ENCODE data around the gene ARHGEF28. TPM values are rescaled to one million over a fixed set of nuclear protein-coding genes. Genes with fewer than 3 reads are reported as not detected.

Gene ARHGEF28
- total RNA-seq, 1 donor from 2014 or later, result 0.93 TPM

DNA sequence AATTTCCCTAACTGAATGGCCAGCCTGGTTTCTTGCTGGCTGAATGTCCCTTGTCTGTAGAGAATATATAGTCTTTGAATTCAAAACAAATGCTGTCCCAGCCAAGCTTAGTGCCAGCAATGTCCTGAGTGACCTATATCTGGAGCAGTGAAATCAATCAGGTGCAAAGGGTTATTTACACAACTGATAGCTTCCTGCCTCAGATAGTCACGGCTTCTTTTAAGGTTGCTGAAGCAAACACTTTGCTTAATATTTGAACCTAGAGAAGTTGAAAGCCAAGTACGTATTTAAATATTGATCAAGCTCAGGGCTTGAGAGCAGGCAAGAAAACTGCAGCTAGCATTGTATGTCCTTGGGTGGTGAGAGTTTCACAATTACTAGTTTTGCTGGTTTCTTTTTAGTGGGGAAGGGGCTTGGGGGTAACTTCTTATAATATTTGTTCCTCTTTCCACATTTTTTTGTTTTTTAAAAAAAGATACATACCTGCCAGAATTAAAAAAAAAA, 2.0 kb upstream of the ARHGEF28 start:
- peak overlapping the region; percentile 58 for H3K4me3 Mint-ChIP-seq
- no peak for DNase-seq (ENCODE audit: low read depth, low spot score)
- H3K27ac Mint-ChIP-seq (ENCODE audit: unreplicated experiment), result no peak overlapping the region
- H3K9me3 Mint-ChIP-seq, result no peaks in the 10 kb centered on the region
- H3K27me3 Mint-ChIP-seq (ENCODE audit: low read depth), result peaks cover 72% of the 10 kb centered on the region
- H3K36me3 Mint-ChIP-seq (ENCODE audit: low read depth), result no peaks in the 10 kb centered on the region
- TF ChIP-seq, protein P1, sequence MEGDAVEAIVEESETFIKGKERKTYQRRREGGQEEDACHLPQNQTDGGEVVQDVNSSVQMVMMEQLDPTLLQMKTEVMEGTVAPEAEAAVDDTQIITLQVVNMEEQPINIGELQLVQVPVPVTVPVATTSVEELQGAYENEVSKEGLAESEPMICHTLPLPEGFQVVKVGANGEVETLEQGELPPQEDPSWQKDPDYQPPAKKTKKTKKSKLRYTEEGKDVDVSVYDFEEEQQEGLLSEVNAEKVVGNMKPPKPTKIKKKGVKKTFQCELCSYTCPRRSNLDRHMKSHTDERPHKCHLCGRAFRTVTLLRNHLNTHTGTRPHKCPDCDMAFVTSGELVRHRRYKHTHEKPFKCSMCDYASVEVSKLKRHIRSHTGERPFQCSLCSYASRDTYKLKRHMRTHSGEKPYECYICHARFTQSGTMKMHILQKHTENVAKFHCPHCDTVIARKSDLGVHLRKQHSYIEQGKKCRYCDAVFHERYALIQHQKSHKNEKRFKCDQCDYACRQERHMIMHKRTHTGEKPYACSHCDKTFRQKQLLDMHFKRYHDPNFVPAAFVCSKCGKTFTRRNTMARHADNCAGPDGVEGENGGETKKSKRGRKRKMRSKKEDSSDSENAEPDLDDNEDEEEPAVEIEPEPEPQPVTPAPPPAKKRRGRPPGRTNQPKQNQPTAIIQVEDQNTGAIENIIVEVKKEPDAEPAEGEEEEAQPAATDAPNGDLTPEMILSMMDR (conservative IDR thresholded peaks at IDR 0.05), result no peak
- no peaks in the 10 kb centered on the region for H3K4me1 Mint-ChIP-seq

DNA sequence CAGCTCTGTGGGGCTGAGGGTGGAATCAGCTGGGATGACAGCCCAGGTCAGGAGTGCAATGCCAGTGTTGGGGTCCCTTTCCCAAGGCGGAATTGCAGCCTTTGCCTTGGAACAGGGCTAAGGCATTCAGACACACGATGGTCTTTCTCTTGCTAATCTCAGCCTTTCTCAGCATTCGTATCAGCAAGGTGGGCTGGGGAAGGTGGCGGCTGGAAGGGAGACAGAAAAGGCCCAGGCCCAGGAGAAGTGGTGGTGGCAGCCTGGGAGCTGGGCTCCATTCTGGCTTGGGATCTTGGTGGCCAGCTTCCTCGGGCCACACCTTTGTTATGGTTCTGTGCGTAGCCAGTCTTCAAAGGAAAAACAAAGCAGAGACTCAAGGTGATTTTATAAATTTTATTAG, 1.1 kb upstream of the ARHGEF28 start:
- no peak for DNase-seq (ENCODE audit: low read depth, low spot score)
- Mint-ChIP-seq H3K36me3 (ENCODE audit: low read depth) (no peaks in the 10 kb centered on the region), H3K9me3 (no peaks in the 10 kb centered on the region), H3K4me3 (peak overlapping the region; percentile 45), H3K4me1 (no peaks in the 10 kb centered on the region), H3K27me3 (ENCODE audit: low read depth) (peaks cover 76% of the 10 kb centered on the region), H3K27ac (ENCODE audit: unreplicated experiment) (no peak overlapping the region)
- TF ChIP-seq, protein P1 (conservative IDR thresholded peaks at IDR 0.05), result no peak

DNA sequence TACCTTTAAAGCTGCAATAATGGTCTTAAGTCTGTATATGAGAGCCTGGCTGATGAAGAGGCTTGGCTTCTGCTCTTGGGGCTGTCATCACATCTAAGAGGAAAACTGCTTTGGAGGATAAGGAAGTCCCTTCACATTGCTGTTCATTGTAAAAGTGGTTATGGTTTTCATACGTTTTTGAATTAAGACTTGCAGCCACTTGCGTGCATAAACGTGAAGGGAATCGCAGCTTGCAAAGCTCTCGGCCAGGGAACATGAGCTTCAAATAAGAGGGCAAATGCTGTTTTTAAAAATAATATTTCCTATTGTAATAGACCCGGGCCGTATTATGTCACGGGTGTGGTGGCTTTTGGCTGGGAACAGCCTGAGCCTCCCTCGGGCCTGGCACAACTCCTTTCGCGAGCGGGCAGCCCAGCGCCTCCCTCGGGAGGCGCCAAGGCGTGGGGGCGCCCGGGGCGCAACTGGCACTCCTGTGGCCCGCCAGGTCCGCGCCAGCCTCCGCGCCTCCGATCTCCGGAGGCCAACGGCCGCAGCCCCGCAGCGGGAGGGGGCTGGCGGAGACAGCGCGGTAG, 538 bp upstream of the ARHGEF28 start:
- DNase-seq (ENCODE audit: low read depth, low spot score), result peak; percentile 4
- peaks cover 75% of the 10 kb centered on the region for H3K27me3 Mint-ChIP-seq (ENCODE audit: low read depth)
- TF ChIP-seq, protein P1 (conservative IDR thresholded peaks at IDR 0.05), result no peak
- H3K9me3 Mint-ChIP-seq, result no peaks in the 10 kb centered on the region
- H3K4me3 Mint-ChIP-seq, result peak overlapping the region; percentile 85
- no peaks in the 10 kb centered on the region for H3K4me1 Mint-ChIP-seq
- H3K36me3 Mint-ChIP-seq (ENCODE audit: low read depth), result no peaks in the 10 kb centered on the region
- H3K27ac Mint-ChIP-seq (ENCODE audit: unreplicated experiment), result no peak overlapping the region

DNA sequence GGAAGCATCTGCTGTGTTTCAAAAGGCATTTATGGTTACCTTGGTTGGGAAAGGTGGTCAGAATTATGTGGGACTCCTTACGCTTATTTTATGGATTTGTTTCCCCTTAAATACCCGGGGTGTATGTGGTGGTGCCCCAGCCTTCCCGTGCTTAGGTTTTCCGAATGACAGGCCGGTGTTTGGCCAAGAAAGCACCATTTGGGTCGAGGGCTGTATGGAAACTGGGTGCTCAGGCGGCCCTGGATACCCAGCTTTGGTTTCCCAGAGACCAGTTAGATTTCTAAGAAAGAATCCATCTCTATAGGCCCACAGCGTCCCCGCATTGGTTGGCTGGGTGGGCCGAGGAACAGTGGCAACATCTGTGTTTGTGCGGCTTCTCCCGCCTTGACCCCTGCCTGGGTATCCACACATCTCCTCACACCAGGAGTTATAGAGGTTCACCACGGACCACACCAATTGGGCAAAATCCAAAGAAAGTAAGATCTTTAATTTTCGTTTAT, 868 bp downstream of the ARHGEF28 start:
- H3K9me3 Mint-ChIP-seq, result no peaks in the 10 kb centered on the region

GRCh38 chr5:73629456-73629855, 3.5 kb downstream of the ARHGEF28 start:
- Mint-ChIP-seq H3K9me3 (no peaks in the 10 kb centered on the region), H3K4me1 (no peaks in the 10 kb centered on the region), H3K36me3 (ENCODE audit: low read depth) (no peaks in the 10 kb centered on the region), H3K27ac (ENCODE audit: unreplicated experiment) (no peak overlapping the region), H3K27me3 (ENCODE audit: low read depth) (peaks cover 69% of the 10 kb centered on the region), H3K4me3 (no peak overlapping the region)
- TF ChIP-seq, protein P1 (conservative IDR thresholded peaks at IDR 0.05), result no peak
- DNase-seq (ENCODE audit: low read depth, low spot score), result no peak

More for the DNA sequence above, 868 bp downstream of the ARHGEF28 start:
- Mint-ChIP-seq H3K27me3 (ENCODE audit: low read depth) (peaks cover 81% of the 10 kb centered on the region), H3K4me1 (no peaks in the 10 kb centered on the region), H3K36me3 (ENCODE audit: low read depth) (no peaks in the 10 kb centered on the region), H3K27ac (ENCODE audit: unreplicated experiment) (no peak overlapping the region), H3K4me3 (peak overlapping the region; percentile 81)
- TF ChIP-seq, protein P1 (conservative IDR thresholded peaks at IDR 0.05), result no peak
- no peak for DNase-seq (ENCODE audit: low read depth, low spot score)

Data from neural crest cell (in vitro differentiated cells).